Measurements from ENCODE around the gene UBXN7. TPM values are rescaled to one million over a fixed set of nuclear protein-coding genes. Genes with fewer than 3 reads are reported as not detected.
"Not testable (repeated sequence)": the region's sequence is repeated elsewhere in the genome, so short reads cannot be mapped to it uniquely, and the experiment has no call there.

The UBXN7 gene
- total RNA-seq, 2 experiments from 2014 or later = 58.4 to 63.7 TPM

DNA sequence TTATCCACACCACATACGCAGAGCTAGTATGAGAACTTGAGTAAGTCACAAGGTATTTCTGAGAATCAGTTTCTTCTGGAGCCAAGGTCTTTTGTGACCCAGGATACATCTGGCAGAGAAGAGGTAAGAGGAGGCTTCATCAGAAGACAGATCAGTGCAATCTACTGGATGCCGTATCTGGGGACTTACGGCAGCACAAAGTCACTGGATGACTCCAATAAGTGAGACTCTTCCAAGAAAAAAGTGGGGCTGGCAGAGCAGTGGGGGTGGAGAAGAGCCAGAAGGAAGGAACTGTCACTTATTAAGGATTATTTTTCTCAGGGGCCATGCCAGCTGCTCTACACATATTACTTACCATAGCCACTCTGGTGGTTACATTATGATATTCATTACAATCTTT lies 31.6 kb upstream of the UBXN7 start:
- H3K4me1 Mint-ChIP-seq (ENCODE audit: low read depth) = peaks cover 7% of the 10 kb centered on the region
- no peaks in the 10 kb centered on the region for H3K27me3 Mint-ChIP-seq
- H3K36me3 Mint-ChIP-seq (ENCODE audit: low read depth) = peaks cover 12% of the 10 kb centered on the region
- no peak overlapping the region for H3K27ac Mint-ChIP-seq
- ChIA-PET CTCF (interaction anchor here (1.5 to 1.7 kb wide), 2 partner anchors 23 to 65 kb away, joined by 3 read pairs; no protein-coding TSS in a partner anchor), POLR2A (interaction anchor here (0.8 kb wide), 1 partner anchor 147 kb away, joined by 3 read pairs; no protein-coding TSS in a partner anchor)
- H3K9me3 Mint-ChIP-seq = peaks cover 9% of the 10 kb centered on the region
- DNase-seq (no peak), ATAC-seq (no peak)
- TF ChIP-seq, protein P1, sequence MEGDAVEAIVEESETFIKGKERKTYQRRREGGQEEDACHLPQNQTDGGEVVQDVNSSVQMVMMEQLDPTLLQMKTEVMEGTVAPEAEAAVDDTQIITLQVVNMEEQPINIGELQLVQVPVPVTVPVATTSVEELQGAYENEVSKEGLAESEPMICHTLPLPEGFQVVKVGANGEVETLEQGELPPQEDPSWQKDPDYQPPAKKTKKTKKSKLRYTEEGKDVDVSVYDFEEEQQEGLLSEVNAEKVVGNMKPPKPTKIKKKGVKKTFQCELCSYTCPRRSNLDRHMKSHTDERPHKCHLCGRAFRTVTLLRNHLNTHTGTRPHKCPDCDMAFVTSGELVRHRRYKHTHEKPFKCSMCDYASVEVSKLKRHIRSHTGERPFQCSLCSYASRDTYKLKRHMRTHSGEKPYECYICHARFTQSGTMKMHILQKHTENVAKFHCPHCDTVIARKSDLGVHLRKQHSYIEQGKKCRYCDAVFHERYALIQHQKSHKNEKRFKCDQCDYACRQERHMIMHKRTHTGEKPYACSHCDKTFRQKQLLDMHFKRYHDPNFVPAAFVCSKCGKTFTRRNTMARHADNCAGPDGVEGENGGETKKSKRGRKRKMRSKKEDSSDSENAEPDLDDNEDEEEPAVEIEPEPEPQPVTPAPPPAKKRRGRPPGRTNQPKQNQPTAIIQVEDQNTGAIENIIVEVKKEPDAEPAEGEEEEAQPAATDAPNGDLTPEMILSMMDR (IDR thresholded peaks at IDR 0.05) = no peak
- intact Hi-C loops (cut with micrococcal nuclease) = no loop called here
- H3K4me3 Mint-ChIP-seq = no peak overlapping the region

DNA sequence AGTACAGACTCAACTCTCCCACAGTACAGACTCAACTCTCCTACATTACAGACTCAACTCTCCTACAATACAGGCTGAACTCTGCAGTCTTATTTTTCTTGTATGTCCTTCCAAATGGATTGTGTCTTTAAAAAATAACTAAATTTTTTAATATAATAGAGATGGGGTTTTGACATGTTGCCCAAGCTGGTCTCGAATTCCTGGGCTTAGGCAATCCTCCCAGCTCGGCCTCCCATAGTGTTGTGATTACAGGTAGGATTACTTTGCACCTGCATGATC lies 31.2 kb upstream of the UBXN7 start:
- ChIA-PET CTCF (interaction anchor here (1.5 to 1.7 kb wide), 2 partner anchors 23 to 66 kb away, joined by 3 read pairs; no protein-coding TSS in a partner anchor), POLR2A (no interaction called here)

DNA sequence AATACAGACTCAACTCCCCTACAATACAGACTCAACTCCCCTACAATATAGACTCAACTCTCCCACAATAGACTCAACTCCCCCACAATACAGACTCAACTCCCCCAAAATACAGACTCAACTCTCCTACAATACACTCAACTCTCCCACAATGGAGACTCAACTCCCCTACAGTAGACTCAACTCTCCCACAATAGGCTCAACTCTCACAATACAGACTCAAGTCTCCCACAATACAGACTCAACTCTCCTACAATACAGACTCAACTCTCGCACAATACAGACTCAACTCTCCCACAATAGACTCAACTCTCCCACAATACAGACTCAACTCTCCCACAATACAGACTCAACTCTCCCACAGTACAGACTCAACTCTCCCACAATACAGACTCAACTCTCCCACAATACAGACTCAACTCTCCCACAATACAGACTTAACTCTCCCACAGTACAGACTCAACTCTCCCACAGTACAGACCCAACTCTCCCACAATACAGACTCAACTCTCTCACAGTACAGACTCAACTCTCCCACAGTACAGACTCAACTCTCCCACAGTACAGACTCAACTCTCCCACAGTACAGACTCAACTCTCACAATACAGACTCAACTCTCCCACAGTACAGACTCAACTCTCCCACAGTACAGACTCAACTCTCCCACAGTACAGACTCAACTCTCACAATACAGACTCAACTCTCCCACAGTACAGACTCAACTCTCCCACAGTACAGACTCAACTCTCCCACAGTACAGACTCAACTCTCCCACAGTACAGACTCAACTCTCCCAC lies 30.7 kb upstream of the UBXN7 start:
- H3K27ac Mint-ChIP-seq; ATAC-seq; H3K36me3 Mint-ChIP-seq (ENCODE audit: low read depth); H3K9me3 Mint-ChIP-seq; H3K27me3 Mint-ChIP-seq; intact Hi-C loops (cut with micrococcal nuclease); H3K4me3 Mint-ChIP-seq; POLR2A ChIA-PET; DNase-seq: not testable (repeated sequence)
- peaks cover 10% of the 10 kb centered on the region for H3K4me1 Mint-ChIP-seq (ENCODE audit: low read depth)
- CTCF ChIA-PET = interaction anchor here (1.7 kb wide), 1 partner anchor 66 kb away, joined by 3 read pairs; no protein-coding TSS in a partner anchor

More for the DNA sequence above, 31.2 kb upstream of the UBXN7 start:
- Mint-ChIP-seq H3K9me3 (peaks cover 9% of the 10 kb centered on the region), H3K27me3 (no peaks in the 10 kb centered on the region), H3K4me3 (no peak overlapping the region), H3K4me1 (ENCODE audit: low read depth) (peaks cover 7% of the 10 kb centered on the region), H3K27ac (no peak overlapping the region), H3K36me3 (ENCODE audit: low read depth) (peaks cover 10% of the 10 kb centered on the region)
- DNase-seq (no peak), ATAC-seq (no peak)
- TF ChIP-seq, protein P1 (IDR thresholded peaks at IDR 0.05) = no peak
- intact Hi-C loops (cut with micrococcal nuclease) = no loop called here

DNA sequence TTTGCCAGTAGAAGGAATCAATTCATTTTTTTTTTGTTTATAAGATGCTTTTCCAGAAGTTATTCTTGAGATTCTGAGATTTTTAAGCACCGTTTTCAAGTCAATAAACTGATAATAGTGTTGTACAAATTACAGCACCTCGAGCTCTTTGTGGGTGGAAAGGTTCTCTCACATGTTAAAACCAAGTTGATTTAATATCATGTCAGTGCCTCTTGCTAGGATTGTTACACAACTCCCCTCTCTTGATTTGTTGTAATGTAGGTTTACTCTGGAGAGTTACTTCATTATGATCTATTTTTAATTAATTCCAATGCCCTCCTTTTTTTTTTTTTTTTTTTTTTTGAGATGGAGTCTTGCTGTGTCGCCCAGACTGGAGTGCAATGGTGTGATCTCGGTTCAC lies 25.8 kb upstream of the UBXN7 start:
- DNase-seq (no peak), ATAC-seq (no peak)
- H3K36me3 Mint-ChIP-seq (ENCODE audit: low read depth) = peaks cover 2% of the 10 kb centered on the region
- peaks cover 5% of the 10 kb centered on the region for H3K9me3 Mint-ChIP-seq
- ChIA-PET CTCF (interaction anchor here (1.0 to 2.1 kb wide), 3 partner anchors 11 to 93 kb away, joined by 3 to 10 read pairs (median 4); no protein-coding TSS in a partner anchor), POLR2A (no interaction called here)
- peaks cover 15% of the 10 kb centered on the region for H3K4me1 Mint-ChIP-seq (ENCODE audit: low read depth)
- H3K4me3 Mint-ChIP-seq = no peak overlapping the region
- H3K27ac Mint-ChIP-seq = no peak overlapping the region
- H3K27me3 Mint-ChIP-seq = no peaks in the 10 kb centered on the region
- TF ChIP-seq, protein P1 (IDR thresholded peaks at IDR 0.05) = no peak
- intact Hi-C loops (cut with micrococcal nuclease) = no loop called here

DNA sequence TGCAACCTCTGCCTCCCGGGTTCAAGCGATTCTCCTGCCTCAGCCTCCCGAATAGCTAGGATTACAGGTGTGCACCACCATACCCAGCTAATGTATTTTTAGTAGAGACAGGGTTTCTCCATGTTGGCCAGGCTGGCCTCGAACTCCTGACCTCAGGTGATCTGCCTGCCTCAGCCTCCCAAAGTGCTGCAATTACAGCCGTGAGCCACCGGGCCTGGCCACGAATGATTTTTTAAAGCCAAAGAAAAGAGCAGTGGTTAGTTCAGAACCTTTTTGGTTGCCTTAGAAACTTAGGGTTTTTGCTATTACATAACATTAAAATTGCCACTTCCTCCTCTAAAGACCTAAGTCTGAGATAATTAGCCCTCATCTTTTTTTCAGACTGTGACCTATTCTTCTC lies 25.2 kb upstream of the UBXN7 start:
- POLR2A ChIA-PET; H3K27me3 Mint-ChIP-seq; H3K27ac Mint-ChIP-seq; intact Hi-C loops (cut with micrococcal nuclease); H3K4me3 Mint-ChIP-seq; H3K36me3 Mint-ChIP-seq (ENCODE audit: low read depth); H3K9me3 Mint-ChIP-seq; ATAC-seq: not testable (repeated sequence)
- peaks cover 15% of the 10 kb centered on the region for H3K4me1 Mint-ChIP-seq (ENCODE audit: low read depth)
- CTCF ChIA-PET = interaction anchor here (1.0 to 2.1 kb wide), 3 partner anchors 12 to 92 kb away, joined by 3 to 10 read pairs (median 4); no protein-coding TSS in a partner anchor
- peak; percentile 10 for DNase-seq

DNA sequence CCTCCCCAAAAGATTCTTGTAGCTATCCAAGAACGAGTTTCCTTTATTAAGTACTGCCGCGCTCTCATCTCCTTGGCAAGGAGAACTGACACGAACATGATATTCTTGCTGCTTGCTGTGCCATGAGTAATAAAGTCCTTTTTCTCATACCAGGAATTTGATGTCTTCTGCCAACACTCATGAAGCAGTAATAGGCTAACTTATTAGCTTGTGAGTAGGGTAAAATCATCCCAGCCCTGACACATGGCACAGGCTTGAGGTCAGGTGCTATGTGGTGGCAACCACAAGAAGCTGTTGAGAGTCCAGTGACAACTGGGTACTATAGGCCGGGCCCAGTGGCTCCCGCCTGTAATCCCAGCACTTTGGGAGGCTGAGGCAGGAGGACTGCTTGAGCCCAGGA lies 22.7 kb upstream of the UBXN7 start:
- TF ChIP-seq, protein P1 (IDR thresholded peaks at IDR 0.05) = no peak
- ATAC-seq (no peak), DNase-seq (no peak)
- H3K27me3 Mint-ChIP-seq = no peaks in the 10 kb centered on the region
- H3K4me3 Mint-ChIP-seq = no peak overlapping the region
- intact Hi-C loops (cut with micrococcal nuclease) = no loop called here
- no peaks in the 10 kb centered on the region for H3K9me3 Mint-ChIP-seq
- ChIA-PET POLR2A (no interaction called here), CTCF (no interaction called here)
- H3K36me3 Mint-ChIP-seq (ENCODE audit: low read depth) = no peaks in the 10 kb centered on the region
- no peak overlapping the region for H3K27ac Mint-ChIP-seq
- H3K4me1 Mint-ChIP-seq (ENCODE audit: low read depth) = peaks cover 10% of the 10 kb centered on the region

Measured in activated CD8-positive, alpha-beta T cell treated with anti-CD3 and anti-CD28 coated beads for 36 hours (primary cell).